GM19328 (cell line): Measurements from ENCODE around the gene CPS1.

Source experiments
- ATAC-seq: cut with Tn5 transposase; IDR thresholded peaks from one replicate; pipeline ENCODE4 v1.9.1; 2021; ENCODE audit warnings: mild to moderate bottlenecking, moderate library complexity; ENCODE audit not compliant: unreplicated experiment

CPS1 gene

DNA sequence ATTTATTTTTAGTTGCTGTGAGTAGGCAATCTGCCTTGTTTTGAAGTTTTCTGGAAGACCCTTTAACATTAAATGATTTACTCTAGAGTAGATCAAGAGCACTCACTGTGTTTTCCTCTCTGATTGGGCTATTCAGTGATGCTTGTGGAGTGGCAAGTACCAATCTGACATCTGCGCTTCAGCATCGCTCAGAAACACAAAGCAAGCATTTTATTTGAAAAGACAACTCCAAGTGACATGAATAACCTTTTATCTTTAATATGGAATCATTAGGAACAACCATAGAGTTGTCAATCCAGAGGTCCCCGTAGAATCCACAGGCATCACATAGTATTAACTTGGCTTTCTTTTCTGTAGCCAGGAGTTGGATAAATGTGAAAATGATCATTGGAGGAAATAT lies 114.7 kb downstream of the CPS1 start:
- no peak for ATAC-seq

DNA sequence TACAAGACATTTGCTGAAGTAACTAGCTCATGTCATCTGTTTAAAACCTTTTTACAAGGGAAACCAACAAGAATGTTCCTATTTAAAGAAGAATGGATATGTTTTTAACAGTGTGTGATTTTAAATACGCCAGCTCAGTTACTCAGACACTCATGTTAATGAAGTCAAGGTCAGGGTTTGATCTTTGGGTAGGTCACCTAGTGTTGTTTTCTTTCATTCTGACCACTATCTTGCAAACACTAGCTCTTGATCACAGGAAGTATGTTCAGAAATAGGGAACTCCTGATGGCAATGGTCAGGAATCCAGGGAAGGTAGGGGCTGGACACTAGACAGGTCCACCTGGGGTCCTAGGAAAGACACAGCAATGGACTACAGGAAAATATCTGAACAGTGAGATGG lies 116.7 kb downstream of the CPS1 start:
- no peak for ATAC-seq

DNA sequence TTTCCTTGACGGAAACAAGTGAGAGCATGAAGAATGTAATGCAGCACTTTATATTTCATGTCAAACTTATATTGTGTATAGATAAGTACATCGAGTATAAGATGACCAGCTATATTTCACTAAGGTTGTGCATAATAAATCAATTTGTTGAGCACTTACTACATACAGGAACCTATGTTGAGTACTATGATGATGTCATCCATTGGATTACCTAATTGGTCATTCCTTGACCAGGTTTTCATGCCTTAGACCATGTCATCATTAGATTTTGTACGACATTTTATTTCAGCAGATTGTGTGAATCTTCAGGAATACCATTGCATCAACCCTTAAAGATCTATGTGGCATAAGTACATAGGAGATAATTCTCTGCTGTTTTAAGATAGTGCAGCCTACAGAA lies 119.7 kb downstream of the CPS1 start:
- ATAC-seq = no peak

DNA sequence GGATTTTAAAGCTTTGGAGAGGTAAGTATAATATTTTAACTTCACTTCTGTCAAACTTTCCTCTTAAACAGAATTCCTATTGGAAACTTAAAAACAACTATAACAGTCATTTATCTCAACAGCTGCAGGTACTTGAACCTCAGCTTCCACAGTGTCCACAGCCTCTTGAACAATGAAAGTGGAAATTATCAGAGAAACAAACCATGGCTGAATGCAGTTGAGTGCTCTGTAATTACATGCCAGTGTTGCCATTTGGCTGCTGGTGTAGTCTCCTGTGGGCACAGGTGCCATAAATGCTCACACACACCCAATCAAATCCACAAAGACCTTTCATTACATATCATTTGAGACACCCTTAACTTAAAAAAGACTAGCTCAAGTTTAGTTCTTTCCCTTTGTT lies 125.1 kb downstream of the CPS1 start:
- ATAC-seq = no peak

DNA sequence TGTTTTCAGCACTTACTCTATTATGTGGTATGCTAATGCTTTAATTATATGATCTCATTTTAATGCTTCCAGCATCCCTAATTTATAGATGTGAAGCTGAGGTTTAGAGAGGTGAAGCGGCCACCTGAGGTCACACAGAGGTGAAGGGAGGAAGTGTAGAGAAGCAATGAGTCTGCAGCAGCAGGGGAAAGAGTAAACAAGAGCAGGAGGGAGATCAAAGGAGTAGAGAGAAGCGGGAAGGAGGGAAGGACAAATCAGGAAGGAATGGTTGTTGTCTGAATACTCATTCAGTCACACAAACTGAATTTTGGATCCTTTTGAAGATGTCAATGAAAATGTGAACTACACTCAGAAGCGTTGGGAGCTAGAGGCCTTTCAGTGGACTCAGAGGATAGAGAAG lies 130.0 kb downstream of the CPS1 start:
- ATAC-seq = no peak

DNA sequence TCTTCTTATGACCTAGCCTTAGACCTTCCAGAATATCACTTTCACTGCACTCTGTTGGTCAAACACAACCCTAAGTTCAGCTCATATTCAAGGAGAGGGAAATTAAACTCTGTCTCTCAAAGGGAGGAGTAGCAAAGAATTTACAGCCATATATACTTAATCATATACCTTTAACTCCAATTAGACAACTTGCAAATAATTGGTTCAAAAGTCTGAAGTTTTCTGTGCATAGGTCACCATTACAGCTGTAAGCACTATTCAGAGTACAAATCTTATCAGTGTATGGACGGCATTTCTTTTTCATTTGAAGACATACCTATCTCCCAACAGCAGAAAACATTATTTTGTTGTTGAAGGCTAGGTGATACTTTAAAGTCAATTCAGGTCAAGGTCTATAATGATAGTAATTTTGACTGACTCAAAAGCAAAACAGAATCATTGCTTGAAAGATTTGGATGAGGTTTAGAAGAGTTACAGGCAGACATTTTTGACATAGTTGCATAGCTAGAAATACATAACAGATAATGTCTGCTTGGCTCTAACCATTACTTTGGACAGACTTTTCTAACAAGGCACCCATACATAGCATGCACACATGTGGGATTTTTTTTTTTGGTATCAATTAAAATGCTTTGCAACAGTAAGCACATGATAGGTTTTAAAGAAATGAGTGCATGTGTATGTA lies 131.5 kb downstream of the CPS1 start:
- ATAC-seq = no peak

DNA sequence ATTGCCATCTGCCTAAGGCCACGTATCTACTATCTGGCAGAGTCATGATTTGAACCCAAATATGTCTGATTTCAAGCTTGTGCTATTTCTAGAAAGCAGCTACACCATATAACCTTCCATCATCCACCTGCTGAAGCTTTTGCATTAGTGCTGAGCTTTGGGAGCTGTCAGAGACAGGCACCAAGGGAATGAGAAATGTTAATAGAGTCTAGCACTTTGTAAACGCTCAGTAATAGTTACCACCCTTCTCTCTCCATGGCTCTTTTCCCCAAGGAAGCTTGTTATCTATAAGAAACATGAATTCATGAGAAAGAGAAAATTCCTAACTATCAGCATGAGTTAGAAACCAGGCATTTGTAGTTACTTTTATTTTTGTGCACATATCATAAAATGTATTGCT lies 151.5 kb downstream of the CPS1 start:
- no peak for ATAC-seq

DNA sequence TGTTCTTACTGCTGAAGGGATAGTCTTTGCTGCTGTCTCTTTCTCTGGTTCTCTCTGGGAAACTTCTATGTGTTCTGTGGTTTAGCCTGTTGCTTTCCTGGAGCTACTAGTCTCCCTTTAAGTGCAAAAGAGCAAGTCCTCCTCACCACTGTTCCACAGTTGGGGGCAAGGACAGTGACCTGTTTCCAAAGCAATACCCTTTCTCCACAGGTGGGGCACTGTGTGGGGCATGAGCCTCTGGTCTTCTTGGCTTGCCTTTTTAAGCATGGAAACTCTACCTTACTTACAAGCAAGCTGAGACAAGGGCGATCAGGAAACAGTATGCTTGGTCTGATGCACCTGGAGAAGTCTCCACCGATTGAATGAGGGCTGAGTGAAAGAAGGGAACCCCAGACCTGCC lies 156.7 kb downstream of the CPS1 start:
- ATAC-seq = no peak

DNA sequence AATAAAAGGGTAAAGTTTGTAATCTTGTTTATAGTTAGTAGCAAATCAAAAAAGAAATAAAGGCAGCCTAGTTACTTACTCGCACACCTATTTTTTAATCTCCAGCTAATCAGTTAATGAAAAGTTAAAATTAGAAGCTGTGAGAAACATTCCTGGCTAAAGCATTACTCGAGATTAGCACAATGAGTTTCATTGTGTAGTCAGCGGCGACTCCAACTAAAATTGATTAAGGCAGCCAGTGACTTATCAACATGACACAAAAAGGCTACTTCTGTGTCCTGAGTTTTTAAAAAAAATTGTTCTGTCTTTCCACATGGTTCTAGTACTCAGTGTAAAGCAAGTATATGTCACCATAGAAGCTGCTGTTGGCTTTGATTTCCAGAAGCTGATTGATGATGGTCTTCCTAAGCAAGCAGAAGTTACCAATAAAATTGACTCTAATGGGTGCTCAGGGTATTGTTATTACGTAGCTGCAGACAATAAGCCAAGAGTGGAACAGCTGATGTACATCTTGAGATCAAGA lies 159.2 kb downstream of the CPS1 start:
- ATAC-seq = no peak

DNA sequence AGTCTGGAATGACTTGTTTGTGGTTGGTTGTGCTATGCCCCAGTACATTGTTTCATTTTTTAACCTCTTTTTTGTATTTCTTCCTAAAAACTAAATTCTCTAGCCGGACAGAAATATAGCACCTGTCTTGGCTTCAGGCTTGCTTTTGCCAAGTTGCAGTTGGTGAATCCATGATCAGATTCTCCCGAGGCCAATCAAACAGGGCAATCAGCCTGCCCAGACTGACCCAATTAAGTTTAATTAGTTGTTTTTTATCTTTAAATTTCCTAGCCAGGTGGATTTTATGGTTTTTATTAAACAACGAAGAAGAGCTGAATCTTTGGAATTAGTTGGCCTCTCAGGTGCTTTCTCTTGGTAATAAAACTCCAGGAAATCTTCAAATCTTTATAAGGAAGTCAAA lies 162.1 kb downstream of the CPS1 start:
- ATAC-seq = no peak

DNA sequence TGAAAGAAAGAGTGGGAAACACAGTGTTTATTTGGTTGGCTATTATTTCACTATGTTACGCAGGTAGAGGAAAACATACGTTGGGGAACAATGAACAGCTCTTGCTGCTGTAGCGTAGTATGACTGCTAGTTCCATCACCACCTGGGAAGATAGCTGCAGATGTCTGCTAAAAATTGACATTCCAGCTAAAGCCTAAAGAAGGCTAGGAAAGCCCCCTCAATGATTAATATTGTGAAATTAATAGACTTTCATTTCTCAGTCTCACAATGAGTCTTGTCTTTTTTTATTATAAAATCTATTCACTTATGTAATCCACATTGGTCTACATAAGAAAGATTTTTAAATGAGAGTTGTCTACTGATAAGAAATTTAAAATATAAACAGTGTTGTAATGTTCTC lies 165.7 kb downstream of the CPS1 start:
- no peak for ATAC-seq

DNA sequence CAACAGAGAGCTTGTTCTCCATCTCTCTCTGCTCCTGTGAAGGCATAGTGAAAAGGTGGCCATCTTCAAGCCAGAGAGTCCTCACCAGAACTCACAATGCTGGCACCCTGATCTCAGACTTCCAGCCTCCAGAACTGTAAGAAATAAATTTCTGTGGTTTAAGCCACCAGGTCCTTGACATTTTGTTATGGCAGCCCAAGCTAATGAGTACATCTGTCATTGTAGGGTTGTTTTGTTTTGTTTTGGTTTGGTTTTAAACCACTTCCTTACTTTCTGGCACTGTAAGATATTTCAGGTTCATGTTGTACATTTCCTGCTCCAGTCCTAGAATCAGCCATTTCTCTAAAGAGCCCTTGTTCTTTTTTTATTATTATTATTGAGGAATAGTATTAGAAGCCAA lies 171.2 kb downstream of the CPS1 start:
- no peak for ATAC-seq
